ENCODE results near the gene AURKB.

AURKB gene

DNA sequence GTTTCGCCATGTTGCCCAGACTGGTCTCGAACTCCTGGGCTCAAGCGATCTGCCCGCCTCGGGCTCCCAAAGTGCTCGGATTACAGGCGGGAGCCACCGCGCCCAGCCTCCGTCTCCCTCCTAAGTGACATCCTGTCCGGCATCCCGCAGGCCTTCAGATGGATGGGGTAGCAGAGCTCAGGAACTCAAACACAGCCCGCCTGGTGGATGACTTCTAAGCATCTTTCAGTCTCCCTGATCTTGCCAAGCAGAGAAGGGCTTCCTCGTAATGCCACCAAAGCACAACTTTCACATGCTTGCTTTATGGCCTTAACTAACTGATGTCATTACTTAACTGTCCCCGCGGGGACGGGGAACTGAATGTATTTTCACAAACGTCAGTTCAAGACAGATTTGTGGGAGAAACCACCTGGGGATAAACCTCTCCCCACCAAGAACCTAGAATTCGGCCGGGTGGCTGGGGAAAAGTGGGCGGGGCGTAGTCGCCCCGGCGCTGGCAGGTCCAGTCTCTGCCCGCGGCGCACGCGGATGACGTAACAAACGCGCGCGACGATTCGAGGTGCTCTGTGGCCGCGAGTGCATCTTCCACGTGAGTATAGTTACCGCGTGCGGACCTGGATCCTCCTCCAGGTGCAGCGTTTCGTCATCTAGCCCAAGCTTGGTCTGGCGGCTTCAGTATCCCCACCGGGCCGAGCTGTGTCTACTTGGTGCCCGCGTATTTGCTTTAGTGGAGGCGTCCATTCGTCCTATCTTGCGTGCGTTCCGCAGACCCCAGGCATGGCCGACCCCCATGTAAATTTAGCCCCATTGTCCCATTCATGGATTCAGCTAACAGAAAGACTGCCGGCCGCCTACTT, 38.6 kb upstream of the AURKB start, which contains the start of gene PFAS:
TSS of gene PFAS (plus strand) at position 539 of the 857 bp plus-strand sequence. CDS start 4,649 bp downstream, outside the sequence.
- Histone ChIP-seq H3K9ac (ENCODE audit: low read length in 5 of 5) (peak within 1 kb of the TSS; percentile 68 to 90 (median 87)), H3K9me3 (ENCODE audit: control insufficient read depth in 5 of 5, low read length in 5 of 5) (no peaks in the 10 kb centered on the region), H3K4me1 (ENCODE audit: control insufficient read depth in 5 of 5, insufficient read depth in 5 of 5, low read length in 5 of 5) (peaks cover 2 to 31% (median 19%) of the 10 kb centered on the region in 5 donors), H3K27me3 (ENCODE audit: control insufficient read depth in 5 of 5, insufficient read depth in 4 of 5, low read length in 5 of 5) (no peaks in the 10 kb centered on the region), H3K36me3 (ENCODE audit: control insufficient read depth in 5 of 5, insufficient read depth in 5 of 5, low read length in 5 of 5) (peaks cover 0 to 3% (median 2%) of the 10 kb centered on the region in 5 donors), H3K27ac (ENCODE audit: low read depth, low read length) (peak within 1 kb of the TSS; percentile 98), H3K4me3 (ENCODE audit: low read depth in 1 of 5, low read length in 5 of 5) (peak within 1 kb of the TSS; percentile 83 to 99 (median 93))

DNA sequence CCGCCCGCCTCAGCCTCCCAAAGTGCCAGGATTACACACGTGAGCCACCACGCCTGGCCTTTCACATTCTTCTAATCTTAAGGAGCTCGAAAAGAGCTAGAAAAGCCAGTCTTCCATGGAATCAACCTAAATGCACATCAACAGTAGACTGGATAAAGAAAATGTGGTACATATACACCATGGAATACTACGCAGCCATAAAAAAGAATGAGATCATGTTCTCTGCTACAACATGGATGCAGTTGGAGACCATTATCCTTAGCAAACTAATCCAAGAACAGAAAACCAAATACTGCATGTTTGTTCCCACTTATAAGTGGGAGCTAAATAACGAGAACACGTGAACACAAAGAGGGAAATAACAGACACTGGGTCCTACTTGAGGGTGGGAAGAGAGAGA, 34.4 kb upstream of the AURKB start:
- H3K27ac ChIP-seq (ENCODE audit: low read depth, low read length), result no peak overlapping the region
- H3K36me3 ChIP-seq (ENCODE audit: control insufficient read depth in 5 of 5, insufficient read depth in 5 of 5, low read length in 5 of 5), result peaks cover 0 to 16% (median 4%) of the 10 kb centered on the region in 5 donors
- no peaks in the 10 kb centered on the region for H3K9me3 ChIP-seq (ENCODE audit: control insufficient read depth in 5 of 5, low read length in 5 of 5)
- peaks cover 2 to 28% (median 16%) of the 10 kb centered on the region in 5 donors for H3K4me1 ChIP-seq (ENCODE audit: control insufficient read depth in 5 of 5, insufficient read depth in 5 of 5, low read length in 5 of 5)
- H3K27me3 ChIP-seq (ENCODE audit: control insufficient read depth in 5 of 5, insufficient read depth in 4 of 5, low read length in 5 of 5), result no peaks in the 10 kb centered on the region
- H3K9ac ChIP-seq (ENCODE audit: low read length in 5 of 5), result no peak overlapping the region
- H3K4me3 ChIP-seq (ENCODE audit: low read depth in 1 of 5, low read length in 5 of 5), result no peak overlapping the region

DNA sequence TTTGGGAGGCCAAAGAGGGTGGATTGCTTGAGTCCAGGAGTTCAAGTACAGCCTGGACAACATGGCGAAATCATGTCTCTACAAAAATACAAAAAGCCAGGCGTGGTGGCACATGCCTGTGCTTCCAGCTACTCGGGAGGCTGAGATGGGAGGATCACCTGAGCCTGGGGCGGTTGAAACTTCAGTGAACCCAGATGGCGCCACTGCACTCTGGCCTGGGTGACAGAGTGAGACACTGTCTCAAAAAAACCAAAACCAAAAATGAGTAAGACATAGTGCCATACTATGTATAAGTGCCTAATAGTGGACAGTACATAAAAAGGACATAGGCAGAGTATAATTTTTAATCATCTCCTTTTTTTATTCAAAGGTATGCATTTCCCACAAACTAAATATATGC, 33.5 kb upstream of the AURKB start:
- no peak overlapping the region for H3K27ac ChIP-seq (ENCODE audit: low read depth, low read length)

DNA sequence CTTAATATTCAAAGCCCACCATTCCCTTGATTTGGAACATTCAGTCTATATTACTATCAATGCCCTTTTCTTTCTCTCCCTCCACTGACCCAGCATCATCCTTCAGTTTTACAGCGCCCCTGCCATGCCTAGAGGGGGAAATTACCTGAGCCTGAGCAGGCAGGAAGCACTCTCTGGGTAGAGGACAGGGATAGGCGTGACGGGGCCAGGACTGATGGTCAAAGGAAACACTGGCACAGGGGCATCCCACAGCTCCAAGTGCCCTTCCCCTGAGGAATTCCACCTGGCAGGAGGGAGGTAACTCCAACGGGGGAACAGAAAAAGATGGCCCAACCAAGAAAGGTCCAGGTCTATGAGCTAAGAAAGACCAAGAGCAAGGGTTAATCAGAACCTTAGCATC, 27.5 kb upstream of the AURKB start:
- Histone ChIP-seq H3K9me3 (ENCODE audit: control insufficient read depth in 5 of 5, low read length in 5 of 5) (no peaks in the 10 kb centered on the region), H3K27me3 (ENCODE audit: control insufficient read depth in 5 of 5, insufficient read depth in 4 of 5, low read length in 5 of 5) (no peaks in the 10 kb centered on the region), H3K27ac (ENCODE audit: low read depth, low read length) (no peak overlapping the region), H3K36me3 (ENCODE audit: control insufficient read depth in 5 of 5, insufficient read depth in 5 of 5, low read length in 5 of 5) (peaks cover 11 to 78% (median 65%) of the 10 kb centered on the region in 5 donors), H3K4me3 (ENCODE audit: low read depth in 1 of 5, low read length in 5 of 5) (no peak overlapping the region), H3K9ac (ENCODE audit: low read length in 5 of 5) (no peak overlapping the region), H3K4me1 (ENCODE audit: control insufficient read depth in 5 of 5, insufficient read depth in 5 of 5, low read length in 5 of 5) (no peaks in the 10 kb centered on the region)

More for the DNA sequence above, 33.5 kb upstream of the AURKB start:
- peaks cover 4 to 24% (median 12%) of the 10 kb centered on the region in 5 donors for H3K36me3 ChIP-seq (ENCODE audit: control insufficient read depth in 5 of 5, insufficient read depth in 5 of 5, low read length in 5 of 5)
- H3K4me1 ChIP-seq (ENCODE audit: control insufficient read depth in 5 of 5, insufficient read depth in 5 of 5, low read length in 5 of 5), result peaks cover 0 to 19% (median 7%) of the 10 kb centered on the region in 5 donors
- no peak overlapping the region for H3K4me3 ChIP-seq (ENCODE audit: low read depth in 1 of 5, low read length in 5 of 5)
- H3K9ac ChIP-seq (ENCODE audit: low read length in 5 of 5), result no peak overlapping the region
- H3K27me3 ChIP-seq (ENCODE audit: control insufficient read depth in 5 of 5, insufficient read depth in 4 of 5, low read length in 5 of 5), result no peaks in the 10 kb centered on the region
- H3K9me3 ChIP-seq (ENCODE audit: control insufficient read depth in 5 of 5, low read length in 5 of 5), result no peaks in the 10 kb centered on the region

DNA sequence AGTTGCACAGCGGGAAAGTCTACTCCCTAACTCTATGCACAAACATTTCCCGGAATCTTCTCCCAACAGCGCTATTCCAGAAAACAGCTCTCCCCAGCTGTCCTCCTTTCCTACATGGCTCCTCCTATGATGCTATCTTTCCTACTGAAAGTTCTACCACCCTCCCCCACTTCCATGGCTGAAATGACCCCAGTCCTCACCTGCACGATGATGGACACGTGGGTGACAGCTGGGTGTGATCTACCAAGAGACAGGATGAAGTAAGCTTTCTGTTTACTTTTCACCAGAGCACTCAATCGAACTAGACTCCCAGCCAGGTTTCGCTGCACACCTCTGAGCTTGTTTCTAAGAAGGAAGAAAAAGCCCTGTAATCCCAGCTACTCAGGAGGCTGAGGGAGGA, 26.8 kb upstream of the AURKB start:
- peaks cover 11 to 85% (median 72%) of the 10 kb centered on the region in 5 donors for H3K36me3 ChIP-seq (ENCODE audit: control insufficient read depth in 5 of 5, insufficient read depth in 5 of 5, low read length in 5 of 5)
- no peaks in the 10 kb centered on the region for H3K4me1 ChIP-seq (ENCODE audit: control insufficient read depth in 5 of 5, insufficient read depth in 5 of 5, low read length in 5 of 5)
- no peak overlapping the region for H3K9ac ChIP-seq (ENCODE audit: low read length in 5 of 5)
- H3K4me3 ChIP-seq (ENCODE audit: low read depth in 1 of 5, low read length in 5 of 5), result no peak overlapping the region
- no peak overlapping the region for H3K27ac ChIP-seq (ENCODE audit: low read depth, low read length)
- no peaks in the 10 kb centered on the region for H3K27me3 ChIP-seq (ENCODE audit: control insufficient read depth in 5 of 5, insufficient read depth in 4 of 5, low read length in 5 of 5)
- no peaks in the 10 kb centered on the region for H3K9me3 ChIP-seq (ENCODE audit: control insufficient read depth in 5 of 5, low read length in 5 of 5)

DNA sequence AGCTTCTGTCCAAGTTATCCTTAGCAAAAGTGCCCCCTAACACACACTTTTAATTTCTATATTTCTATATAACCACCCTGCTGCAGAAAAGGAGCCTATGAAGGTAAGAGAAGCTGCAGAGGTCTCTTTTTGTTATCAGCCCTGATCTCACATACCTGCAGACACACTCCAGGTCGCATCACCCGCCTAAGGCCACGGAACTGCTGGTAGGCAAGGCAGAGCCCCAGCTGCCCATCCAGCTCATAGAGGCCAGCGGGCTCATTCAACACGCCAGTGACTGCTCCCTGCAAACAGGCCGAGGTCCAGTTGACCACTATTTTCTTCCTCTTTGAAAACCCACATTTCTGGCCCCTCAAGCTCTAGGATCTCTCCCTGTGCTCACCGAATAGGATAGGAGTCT, 25.3 kb upstream of the AURKB start:
- H3K4me1 ChIP-seq (ENCODE audit: control insufficient read depth in 5 of 5, insufficient read depth in 5 of 5, low read length in 5 of 5), result no peaks in the 10 kb centered on the region
- H3K4me3 ChIP-seq (ENCODE audit: low read depth in 1 of 5, low read length in 5 of 5), result no peak overlapping the region
- no peaks in the 10 kb centered on the region for H3K27me3 ChIP-seq (ENCODE audit: control insufficient read depth in 5 of 5, insufficient read depth in 4 of 5, low read length in 5 of 5)
- no peak overlapping the region for H3K9ac ChIP-seq (ENCODE audit: low read length in 5 of 5)
- H3K9me3 ChIP-seq (ENCODE audit: control insufficient read depth in 5 of 5, low read length in 5 of 5), result no peaks in the 10 kb centered on the region
- H3K27ac ChIP-seq (ENCODE audit: low read depth, low read length), result no peak overlapping the region
- peaks cover 11 to 91% (median 84%) of the 10 kb centered on the region in 5 donors for H3K36me3 ChIP-seq (ENCODE audit: control insufficient read depth in 5 of 5, insufficient read depth in 5 of 5, low read length in 5 of 5)

DNA sequence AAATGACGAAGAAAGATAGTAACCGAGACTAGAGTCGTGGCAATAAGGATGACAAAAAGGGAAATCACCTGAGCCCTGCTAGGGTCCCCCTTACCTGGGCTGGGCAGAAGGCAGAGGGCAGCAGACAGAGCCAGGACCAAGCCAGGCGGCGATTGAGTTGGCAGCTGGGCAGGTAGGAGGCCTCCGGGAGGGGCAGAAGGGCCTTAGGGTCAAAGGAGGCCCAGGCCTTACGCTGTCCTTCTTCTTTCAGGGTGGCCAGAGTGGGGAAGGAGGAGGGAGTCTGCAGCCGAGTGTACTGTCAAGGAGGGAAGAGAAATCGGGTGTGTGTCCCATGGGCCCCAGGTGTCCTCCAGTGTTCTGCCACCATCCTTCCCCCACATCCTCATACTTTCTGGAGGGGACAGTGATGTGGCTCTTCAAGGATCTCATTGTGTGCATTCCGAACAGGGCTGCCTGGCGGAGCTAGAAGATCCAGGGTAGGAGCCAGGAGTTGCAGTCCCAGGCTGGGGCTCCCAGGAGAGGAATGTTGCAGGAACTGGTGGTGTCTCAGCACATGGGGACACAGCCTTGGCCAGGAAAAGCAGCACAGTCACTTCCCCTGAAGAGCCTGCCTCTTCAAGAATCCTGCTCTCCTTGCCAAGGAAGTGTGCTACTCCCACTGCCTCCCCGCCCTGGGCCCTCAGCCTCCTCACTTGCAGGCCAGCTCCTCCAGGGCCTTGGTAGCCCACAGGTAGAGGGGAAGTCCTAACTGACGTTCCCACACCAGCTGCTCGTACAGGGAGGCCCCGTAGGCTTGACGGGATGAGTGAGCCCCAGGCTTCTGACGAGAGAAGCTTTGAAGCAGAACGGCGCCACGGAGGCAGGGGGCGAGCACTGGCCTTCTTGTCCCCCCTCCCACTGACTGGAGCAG, 24.2 kb upstream of the AURKB start:
- no peaks in the 10 kb centered on the region for H3K9me3 ChIP-seq (ENCODE audit: control insufficient read depth in 5 of 5, low read length in 5 of 5)
- peaks cover 15 to 95% (median 91%) of the 10 kb centered on the region in 5 donors for H3K36me3 ChIP-seq (ENCODE audit: control insufficient read depth in 5 of 5, insufficient read depth in 5 of 5, low read length in 5 of 5)
- no peak overlapping the region for H3K9ac ChIP-seq (ENCODE audit: low read length in 5 of 5)
- no peak overlapping the region for H3K4me3 ChIP-seq (ENCODE audit: low read depth in 1 of 5, low read length in 5 of 5)
- no peaks in the 10 kb centered on the region for H3K4me1 ChIP-seq (ENCODE audit: control insufficient read depth in 5 of 5, insufficient read depth in 5 of 5, low read length in 5 of 5)
- no peaks in the 10 kb centered on the region for H3K27me3 ChIP-seq (ENCODE audit: control insufficient read depth in 5 of 5, insufficient read depth in 4 of 5, low read length in 5 of 5)
- H3K27ac ChIP-seq (ENCODE audit: low read depth, low read length), result no peak overlapping the region

DNA sequence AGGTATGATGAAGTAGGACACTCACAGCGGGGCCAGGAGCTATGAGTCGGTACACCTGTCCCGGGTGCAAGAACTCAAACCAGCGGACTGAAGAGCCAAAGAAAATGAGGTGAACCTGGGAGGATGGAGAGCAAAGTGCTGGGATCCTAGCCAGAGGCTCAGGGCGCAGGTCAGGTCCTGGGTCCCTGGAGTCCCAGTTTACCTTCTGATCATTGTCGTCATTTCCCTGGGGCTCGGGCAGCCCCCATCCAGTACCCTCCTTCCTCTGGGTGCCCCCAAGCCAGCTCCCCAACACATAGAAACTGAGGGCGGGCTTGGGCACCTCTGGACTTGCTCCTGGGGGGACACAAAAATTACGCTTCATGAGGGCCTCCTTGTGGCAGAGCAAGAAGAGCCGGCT, 21.3 kb upstream of the AURKB start:
- Histone ChIP-seq H3K27me3 (ENCODE audit: control insufficient read depth in 5 of 5, insufficient read depth in 4 of 5, low read length in 5 of 5) (no peaks in the 10 kb centered on the region), H3K27ac (ENCODE audit: low read depth, low read length) (no peak overlapping the region), H3K36me3 (ENCODE audit: control insufficient read depth in 5 of 5, insufficient read depth in 5 of 5, low read length in 5 of 5) (peaks cover 10 to 92% (median 90%) of the 10 kb centered on the region in 5 donors), H3K4me3 (ENCODE audit: low read depth in 1 of 5, low read length in 5 of 5) (no peak overlapping the region), H3K9me3 (ENCODE audit: control insufficient read depth in 5 of 5, low read length in 5 of 5) (no peaks in the 10 kb centered on the region), H3K4me1 (ENCODE audit: control insufficient read depth in 5 of 5, insufficient read depth in 5 of 5, low read length in 5 of 5) (peaks cover 0 to 9% (median 7%) of the 10 kb centered on the region in 5 donors), H3K9ac (ENCODE audit: low read length in 5 of 5) (no peak overlapping the region)

DNA sequence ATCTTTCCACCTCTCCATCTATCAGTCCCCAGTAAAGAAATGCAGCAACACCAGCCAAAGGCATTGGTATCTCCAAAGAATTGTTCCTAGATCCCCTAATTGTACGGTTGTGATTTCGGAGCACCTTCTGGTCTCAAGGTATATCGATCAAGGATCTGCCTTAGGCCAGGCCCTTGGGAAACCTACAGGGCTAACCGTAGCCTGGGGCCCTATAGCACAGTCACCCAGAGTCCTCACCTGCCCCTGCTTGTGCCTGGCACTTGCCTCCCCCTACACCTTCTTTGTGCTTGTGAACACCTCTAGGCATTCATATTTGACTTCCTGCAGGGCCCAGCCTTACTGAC, 16.8 kb upstream of the AURKB start:
- peaks cover 8 to 36% (median 29%) of the 10 kb centered on the region in 5 donors for H3K4me1 ChIP-seq (ENCODE audit: control insufficient read depth in 5 of 5, insufficient read depth in 5 of 5, low read length in 5 of 5)
- H3K36me3 ChIP-seq (ENCODE audit: control insufficient read depth in 5 of 5, insufficient read depth in 5 of 5, low read length in 5 of 5), result peaks cover 3 to 49% (median 48%) of the 10 kb centered on the region in 5 donors
- H3K27ac ChIP-seq (ENCODE audit: low read depth, low read length), result peak overlapping the region; percentile 78
- peak overlapping the region in 3 of 5 donors; percentile 27 to 65 (median 44) for H3K9ac ChIP-seq (ENCODE audit: low read length in 5 of 5)
- H3K4me3 ChIP-seq (ENCODE audit: low read depth in 1 of 5, low read length in 5 of 5), result peak overlapping the region; percentile 32 to 75 (median 51)
- H3K9me3 ChIP-seq (ENCODE audit: control insufficient read depth in 5 of 5, low read length in 5 of 5), result no peaks in the 10 kb centered on the region
- peaks cover 0 to 4% (median 0%) of the 10 kb centered on the region in 5 donors for H3K27me3 ChIP-seq (ENCODE audit: control insufficient read depth in 5 of 5, insufficient read depth in 4 of 5, low read length in 5 of 5)

Data from subcutaneous abdominal adipose tissue (tissue), 5 donors.